ENCODE data around the gene CAST.

Gene CAST

DNA sequence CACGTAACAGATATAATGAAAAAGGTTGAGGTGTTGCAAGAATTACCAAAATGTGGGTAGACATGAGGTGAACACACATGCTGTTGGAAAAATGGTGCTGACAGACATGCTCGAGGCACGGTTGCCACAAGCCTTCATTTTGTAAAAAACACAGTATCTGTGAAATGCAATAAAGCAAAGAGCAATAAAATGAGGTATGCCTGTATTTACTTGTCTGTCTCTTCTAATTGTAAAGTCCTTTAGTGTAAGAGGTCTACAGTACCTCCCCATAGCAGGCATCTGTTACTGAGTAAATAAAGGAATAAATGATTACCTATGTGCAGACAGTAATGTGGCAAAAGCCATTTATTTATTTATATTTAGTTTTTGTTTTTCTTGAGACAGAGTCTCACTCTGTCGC, 3.0 kb upstream of the CAST start:
- TF ChIP-seq CTCF (IDR thresholded peaks at IDR 0.05; ENCODE audit: borderline replicate concordance, insufficient read depth, low read depth, low read length), result no peak
- H3K4me3 ChIP-seq (ENCODE audit: low read depth, low read length), result no peak overlapping the region

- no peak for TF ChIP-seq CTCF (IDR thresholded peaks at IDR 0.05; ENCODE audit: borderline replicate concordance, insufficient read depth, low read depth, low read length)
- H3K4me3 ChIP-seq (ENCODE audit: low read depth, low read length), result peak overlapping the region; percentile 58
Measured at GRCh38 chr5:96660971-96661854, 963 bp upstream of the CAST start.

- H3K4me3 ChIP-seq (ENCODE audit: low read depth, low read length), result peak overlapping the region; percentile 58
- TF ChIP-seq CTCF (IDR thresholded peaks at IDR 0.05; ENCODE audit: borderline replicate concordance, insufficient read depth, low read depth, low read length), result no peak
Measured at GRCh38 chr5:96662725-96663518, 746 bp downstream of the CAST start.

GRCh38 chr5:96663608-96664007, 1.4 kb downstream of the CAST start:
- TF ChIP-seq CTCF (IDR thresholded peaks at IDR 0.05; ENCODE audit: borderline replicate concordance, insufficient read depth, low read depth, low read length), result no peak
- peak overlapping the region; percentile 58 for H3K4me3 ChIP-seq (ENCODE audit: low read depth, low read length)

GRCh38 chr5:96664669-96665068, 2.5 kb downstream of the CAST start:
- H3K4me3 ChIP-seq (ENCODE audit: low read depth, low read length), result no peak overlapping the region
- TF ChIP-seq CTCF (IDR thresholded peaks at IDR 0.05; ENCODE audit: borderline replicate concordance, insufficient read depth, low read depth, low read length), result no peak

- no peak for TF ChIP-seq CTCF (IDR thresholded peaks at IDR 0.05; ENCODE audit: borderline replicate concordance, insufficient read depth, low read depth, low read length)
- H3K4me3 ChIP-seq (ENCODE audit: low read depth, low read length), result no peak overlapping the region
Measured at GRCh38 chr5:96668725-96669124, 6.5 kb downstream of the CAST start.
